ENCODE data around the gene CD99L2.

DNA sequence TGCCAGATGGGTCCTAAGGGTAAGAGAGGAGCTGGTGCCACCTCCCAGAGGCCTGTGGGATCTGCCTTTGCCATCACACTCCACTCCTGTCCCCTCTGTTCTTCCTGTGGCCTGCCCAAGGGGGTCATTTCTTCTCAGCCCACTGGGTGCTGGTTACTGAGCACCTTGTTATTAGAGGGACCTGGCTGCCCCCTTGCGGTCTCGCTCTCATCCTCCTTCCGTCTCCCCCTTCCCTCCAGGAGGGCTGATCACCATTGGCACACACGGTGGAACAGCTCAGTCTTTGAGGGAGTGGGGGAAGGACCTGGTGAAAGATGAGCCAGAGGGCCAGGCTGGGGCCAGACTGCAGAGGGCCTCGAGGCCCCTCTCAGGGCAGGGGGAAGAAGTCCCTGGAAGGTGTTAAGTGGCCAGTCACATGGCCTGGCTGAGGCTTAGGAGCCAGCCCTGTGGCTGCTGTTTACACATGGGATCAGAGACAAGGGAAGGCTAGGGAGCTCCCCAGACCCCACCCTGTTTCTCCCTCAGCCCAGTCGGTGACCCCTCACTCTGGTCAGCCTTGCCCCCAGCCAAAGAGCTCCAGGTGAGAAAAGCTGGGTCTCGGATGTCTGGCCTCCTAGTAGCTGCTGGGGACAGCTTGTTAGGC is 137.2 kb downstream of the CD99L2 start:
- TF ChIP-seq POLR2A (IDR thresholded peaks at IDR 0.05; ENCODE audit: low read length) (no peak), GATA1 (IDR thresholded peaks at IDR 0.05; ENCODE audit: low read depth, low read length) (no peak)
